Measurements from ENCODE around the gene FEM1B.

The FEM1B gene

DNA sequence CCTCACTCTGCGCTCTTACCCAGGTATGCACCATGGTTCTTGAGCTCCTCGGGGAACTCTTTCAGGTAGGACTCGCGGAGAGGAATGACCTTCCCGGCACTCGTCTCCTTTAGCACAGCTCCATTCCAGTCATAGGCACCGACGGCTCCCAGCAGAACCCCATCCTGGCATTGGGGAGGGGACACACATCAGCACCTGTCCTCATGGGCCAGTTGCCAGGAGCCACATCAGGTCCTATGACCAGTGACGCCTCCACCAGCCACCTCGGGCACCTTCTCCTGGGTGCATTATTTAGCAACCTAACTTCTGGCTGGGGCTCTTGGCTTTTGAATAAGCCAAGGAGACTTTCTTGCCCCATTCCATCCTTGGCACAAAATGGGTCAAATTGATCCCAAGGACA lies 61.9 kb downstream of the FEM1B start:
- H3K4me3 ChIP-seq (ENCODE audit: low read depth, low read length) = no peak overlapping the region
- H3K4me1 ChIP-seq (ENCODE audit: control insufficient read depth, insufficient read depth, low read length, unreplicated experiment) = peaks cover 28% of the 10 kb centered on the region
- no peak overlapping the region for H2AFZ ChIP-seq (ENCODE audit: low read length, unreplicated experiment)
- no peaks in the 10 kb centered on the region for H3K79me2 ChIP-seq (ENCODE audit: control insufficient read depth, insufficient read depth, low read length, unreplicated experiment)
- H3K36me3 ChIP-seq (ENCODE audit: insufficient read depth, low read length) = no peaks in the 10 kb centered on the region
- no peaks in the 10 kb centered on the region for H3K27me3 ChIP-seq (ENCODE audit: insufficient read depth, low read length)
- no peak overlapping the region for H3K27ac ChIP-seq (ENCODE audit: low read depth, low read length)

- Histone ChIP-seq H3K4me3 (ENCODE audit: low read depth, low read length) (no peak overlapping the region), H3K27me3 (ENCODE audit: insufficient read depth, low read length) (no peaks in the 10 kb centered on the region), H2AFZ (ENCODE audit: low read length, unreplicated experiment) (no peak overlapping the region), H3K4me1 (ENCODE audit: control insufficient read depth, insufficient read depth, low read length, unreplicated experiment) (peaks cover 22% of the 10 kb centered on the region), H3K27ac (ENCODE audit: low read depth, low read length) (no peak overlapping the region), H3K36me3 (ENCODE audit: insufficient read depth, low read length) (no peaks in the 10 kb centered on the region), H3K79me2 (ENCODE audit: control insufficient read depth, insufficient read depth, low read length, unreplicated experiment) (no peaks in the 10 kb centered on the region)
These were observed 63.5 kb downstream of the FEM1B start for GRCh38 chr15:68340726-68341671.

- Histone ChIP-seq H2AFZ (ENCODE audit: low read length, unreplicated experiment) (no peak overlapping the region), H3K27me3 (ENCODE audit: insufficient read depth, low read length) (no peaks in the 10 kb centered on the region), H3K27ac (ENCODE audit: low read depth, low read length) (no peak overlapping the region), H3K36me3 (ENCODE audit: insufficient read depth, low read length) (no peaks in the 10 kb centered on the region), H3K4me1 (ENCODE audit: control insufficient read depth, insufficient read depth, low read length, unreplicated experiment) (peaks cover 21% of the 10 kb centered on the region), H3K4me3 (ENCODE audit: low read depth, low read length) (no peak overlapping the region), H3K79me2 (ENCODE audit: control insufficient read depth, insufficient read depth, low read length, unreplicated experiment) (no peaks in the 10 kb centered on the region)
These were observed 64.5 kb downstream of the FEM1B start for GRCh38 chr15:68341760-68342725.

DNA sequence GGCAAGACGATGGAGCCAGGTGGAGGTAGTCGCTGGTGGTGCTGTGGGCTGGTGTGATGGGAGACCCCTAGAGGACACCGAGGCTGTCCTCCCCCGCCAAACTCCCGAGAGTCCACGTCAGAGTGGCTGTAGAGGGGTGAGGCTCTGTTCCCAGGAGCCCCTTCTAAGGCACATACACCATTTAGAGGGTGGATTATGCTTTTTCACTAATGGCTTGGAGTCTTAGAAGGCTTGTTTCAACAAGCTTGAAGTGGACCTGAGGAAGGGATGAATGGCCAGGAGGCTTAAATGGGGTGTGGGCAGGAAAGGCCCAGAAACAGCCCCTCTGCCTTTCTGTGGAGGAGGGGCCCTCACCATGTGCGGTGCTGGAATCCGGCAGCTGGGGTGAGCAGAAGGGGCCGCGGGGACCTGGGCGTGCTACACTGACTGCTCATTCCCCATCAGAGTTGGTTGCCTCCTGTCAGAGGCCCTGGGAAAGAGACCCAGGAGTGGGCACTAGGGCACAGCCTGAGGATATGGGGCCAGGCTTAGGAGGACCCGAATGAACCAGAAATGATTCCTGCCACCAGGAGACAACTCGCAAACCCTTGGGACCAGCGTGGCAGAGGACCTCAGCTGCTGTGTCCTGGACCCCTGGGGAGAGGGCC lies 66.2 kb downstream of the FEM1B start:
- H2AFZ ChIP-seq (ENCODE audit: low read length, unreplicated experiment) = no peak overlapping the region
- H3K27me3 ChIP-seq (ENCODE audit: insufficient read depth, low read length) = no peaks in the 10 kb centered on the region
- peaks cover 20% of the 10 kb centered on the region for H3K4me1 ChIP-seq (ENCODE audit: control insufficient read depth, insufficient read depth, low read length, unreplicated experiment)
- H3K27ac ChIP-seq (ENCODE audit: low read depth, low read length) = no peak overlapping the region
- no peak overlapping the region for H3K4me3 ChIP-seq (ENCODE audit: low read depth, low read length)
- H3K79me2 ChIP-seq (ENCODE audit: control insufficient read depth, insufficient read depth, low read length, unreplicated experiment) = no peaks in the 10 kb centered on the region
- no peaks in the 10 kb centered on the region for H3K36me3 ChIP-seq (ENCODE audit: insufficient read depth, low read length)

GRCh38 chr15:68344600-68344999 lies 67.1 kb downstream of the FEM1B start:
- Histone ChIP-seq H3K4me3 (ENCODE audit: low read depth, low read length) (no peak overlapping the region), H3K36me3 (ENCODE audit: insufficient read depth, low read length) (no peaks in the 10 kb centered on the region), H2AFZ (ENCODE audit: low read length, unreplicated experiment) (no peak overlapping the region), H3K4me1 (ENCODE audit: control insufficient read depth, insufficient read depth, low read length, unreplicated experiment) (peaks cover 20% of the 10 kb centered on the region), H3K27ac (ENCODE audit: low read depth, low read length) (no peak overlapping the region), H3K79me2 (ENCODE audit: control insufficient read depth, insufficient read depth, low read length, unreplicated experiment) (no peaks in the 10 kb centered on the region), H3K27me3 (ENCODE audit: insufficient read depth, low read length) (no peaks in the 10 kb centered on the region)
